ENCODE measurements around the gene TEX29.

Gene TEX29

DNA sequence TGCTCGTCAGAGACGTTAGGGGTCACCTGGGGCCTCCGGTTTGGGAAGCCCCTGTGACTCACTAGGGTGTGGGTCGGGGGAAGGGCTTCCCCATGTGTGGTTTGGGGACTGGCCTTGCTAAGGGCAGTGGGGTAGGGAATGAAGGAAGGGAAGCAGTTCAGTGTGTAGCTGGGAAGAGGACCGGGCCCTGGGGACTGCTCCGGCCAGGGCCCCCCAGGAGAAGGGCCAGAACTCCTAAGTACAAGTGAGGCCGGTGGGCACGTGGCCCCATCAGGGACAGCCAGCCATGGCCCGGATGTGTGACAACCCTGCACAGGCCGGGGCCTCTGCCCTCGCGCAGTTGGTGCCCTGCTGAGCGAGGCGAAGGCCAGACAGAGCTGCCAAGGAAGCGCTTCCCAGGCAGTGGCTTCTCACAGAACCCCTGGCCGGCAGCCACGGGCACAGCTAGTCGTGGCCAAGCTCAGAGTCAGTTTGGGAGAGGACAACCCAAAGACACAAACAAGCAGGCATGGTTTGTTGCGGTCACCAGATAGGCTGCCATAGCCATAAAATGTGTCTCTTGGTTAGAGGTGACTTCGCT lies 25.7 kb downstream of the TEX29 start:
- Histone ChIP-seq H3K27ac (ENCODE audit: extremely low read depth, low read depth, low read length) (no peak overlapping the region), H3K36me3 (ENCODE audit: control insufficient read depth in 2 of 2, insufficient read depth in 1 of 2, low read length in 2 of 2) (no peaks in the 10 kb centered on the region), H3K4me3 (ENCODE audit: low read depth, low read length) (no peak overlapping the region), H3K4me1 (ENCODE audit: control insufficient read depth, insufficient read depth, low read length) (no peaks in the 10 kb centered on the region), H3K9me3 (ENCODE audit: control insufficient read depth, insufficient read depth, low read depth, low read length) (no peaks in the 10 kb centered on the region)
- CTCF ChIA-PET, result no interaction called here
- POLR2A ChIA-PET, result no interaction called here
- no peak for TF ChIP-seq ZNF19 (tag by site-specific recombination; IDR thresholded peaks at IDR 0.05; ENCODE audit: low read depth)
- no peak for TF ChIP-seq HOXD13 (CRISPR knock-in tag; IDR thresholded peaks at IDR 0.05; ENCODE audit: borderline replicate concordance)
- no peak for TF ChIP-seq ZNF585B (tag by site-specific recombination; IDR thresholded peaks at IDR 0.05)
- TF ChIP-seq ZNF76 (tag by site-specific recombination; IDR thresholded peaks at IDR 0.05; ENCODE audit: borderline replicate concordance, low read depth), result no peak

GRCh38 chr13:111347438-111347837 lies 27.0 kb downstream of the TEX29 start:
- ChIA-PET POLR2A (no interaction called here), CTCF (no interaction called here)
- Histone ChIP-seq H3K36me3 (ENCODE audit: control insufficient read depth in 2 of 2, insufficient read depth in 1 of 2, low read length in 2 of 2) (no peaks in the 10 kb centered on the region), H3K9me3 (ENCODE audit: control insufficient read depth, insufficient read depth, low read depth, low read length) (no peaks in the 10 kb centered on the region), H3K4me1 (ENCODE audit: control insufficient read depth, insufficient read depth, low read length) (no peaks in the 10 kb centered on the region), H3K27ac (ENCODE audit: extremely low read depth, low read depth, low read length) (no peak overlapping the region), H3K4me3 (ENCODE audit: low read depth, low read length) (no peak overlapping the region)
- no peak for TF ChIP-seq SP3 (tag by site-specific recombination; IDR thresholded peaks at IDR 0.05)
- TF ChIP-seq ZNF274 (IDR thresholded peaks at IDR 0.05; ENCODE audit: low read length), result no peak
- no peak for TF ChIP-seq ZNF274 (tag by site-specific recombination; IDR thresholded peaks at IDR 0.05; ENCODE audit: borderline replicate concordance)
- TF ChIP-seq, protein P1, sequence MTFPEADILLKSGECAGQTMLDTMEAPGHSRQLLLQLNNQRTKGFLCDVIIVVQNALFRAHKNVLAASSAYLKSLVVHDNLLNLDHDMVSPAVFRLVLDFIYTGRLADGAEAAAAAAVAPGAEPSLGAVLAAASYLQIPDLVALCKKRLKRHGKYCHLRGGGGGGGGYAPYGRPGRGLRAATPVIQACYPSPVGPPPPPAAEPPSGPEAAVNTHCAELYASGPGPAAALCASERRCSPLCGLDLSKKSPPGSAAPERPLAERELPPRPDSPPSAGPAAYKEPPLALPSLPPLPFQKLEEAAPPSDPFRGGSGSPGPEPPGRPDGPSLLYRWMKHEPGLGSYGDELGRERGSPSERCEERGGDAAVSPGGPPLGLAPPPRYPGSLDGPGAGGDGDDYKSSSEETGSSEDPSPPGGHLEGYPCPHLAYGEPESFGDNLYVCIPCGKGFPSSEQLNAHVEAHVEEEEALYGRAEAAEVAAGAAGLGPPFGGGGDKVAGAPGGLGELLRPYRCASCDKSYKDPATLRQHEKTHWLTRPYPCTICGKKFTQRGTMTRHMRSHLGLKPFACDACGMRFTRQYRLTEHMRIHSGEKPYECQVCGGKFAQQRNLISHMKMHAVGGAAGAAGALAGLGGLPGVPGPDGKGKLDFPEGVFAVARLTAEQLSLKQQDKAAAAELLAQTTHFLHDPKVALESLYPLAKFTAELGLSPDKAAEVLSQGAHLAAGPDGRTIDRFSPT (tag by site-specific recombination; IDR thresholded peaks at IDR 0.05), result no peak
- no peak for TF ChIP-seq FEZF1 (tag by site-specific recombination; IDR thresholded peaks at IDR 0.05)
- no peak for TF ChIP-seq ZNF175 (tag by site-specific recombination; IDR thresholded peaks at IDR 0.05)
- no peak for TF ChIP-seq YY2 (tag by site-specific recombination; IDR thresholded peaks at IDR 0.05)
- no peak for TF ChIP-seq OSR2 (tag by site-specific recombination; IDR thresholded peaks at IDR 0.05)
- TF ChIP-seq ZNF239 (tag by site-specific recombination; IDR thresholded peaks at IDR 0.05), result no peak
- TF ChIP-seq, protein P2, sequence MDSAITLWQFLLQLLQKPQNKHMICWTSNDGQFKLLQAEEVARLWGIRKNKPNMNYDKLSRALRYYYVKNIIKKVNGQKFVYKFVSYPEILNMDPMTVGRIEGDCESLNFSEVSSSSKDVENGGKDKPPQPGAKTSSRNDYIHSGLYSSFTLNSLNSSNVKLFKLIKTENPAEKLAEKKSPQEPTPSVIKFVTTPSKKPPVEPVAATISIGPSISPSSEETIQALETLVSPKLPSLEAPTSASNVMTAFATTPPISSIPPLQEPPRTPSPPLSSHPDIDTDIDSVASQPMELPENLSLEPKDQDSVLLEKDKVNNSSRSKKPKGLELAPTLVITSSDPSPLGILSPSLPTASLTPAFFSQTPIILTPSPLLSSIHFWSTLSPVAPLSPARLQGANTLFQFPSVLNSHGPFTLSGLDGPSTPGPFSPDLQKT (IDR thresholded peaks at IDR 0.05; ENCODE audit: borderline replicate concordance, low read depth, low read length), result no peak

GRCh38 chr13:111353508-111353907 lies 33.1 kb downstream of the TEX29 start:
- TF ChIP-seq ZNF350 (tag by site-specific recombination; IDR thresholded peaks at IDR 0.05) (no peak), ZNF280C (tag by site-specific recombination; IDR thresholded peaks at IDR 0.05) (no peak), ZNF221 (tag by site-specific recombination; IDR thresholded peaks at IDR 0.05; ENCODE audit: borderline replicate concordance) (no peak), MEIS1 (CRISPR knock-in tag; IDR thresholded peaks at IDR 0.05; ENCODE audit: borderline replicate concordance) (no peak), ZSCAN18 (tag by site-specific recombination; IDR thresholded peaks at IDR 0.05) (no peak), GFI1B (tag by site-specific recombination; IDR thresholded peaks at IDR 0.05) (no peak), KLF1 (tag by site-specific recombination; IDR thresholded peaks at IDR 0.05) (no peak), SCRT1 (tag by site-specific recombination; IDR thresholded peaks at IDR 0.05; ENCODE audit: borderline replicate concordance) (no peak)
- no peak overlapping the region for H3K27ac ChIP-seq (ENCODE audit: extremely low read depth, low read depth, low read length)
- POLR2A ChIA-PET, result no interaction called here
- CTCF ChIA-PET, result no interaction called here
- no peaks in the 10 kb centered on the region for H3K9me3 ChIP-seq (ENCODE audit: control insufficient read depth, insufficient read depth, low read depth, low read length)
- no peaks in the 10 kb centered on the region for H3K36me3 ChIP-seq (ENCODE audit: control insufficient read depth in 2 of 2, insufficient read depth in 1 of 2, low read length in 2 of 2)
- H3K4me3 ChIP-seq (ENCODE audit: low read depth, low read length), result no peak overlapping the region
- no peaks in the 10 kb centered on the region for H3K4me1 ChIP-seq (ENCODE audit: control insufficient read depth, insufficient read depth, low read length)
